GM23248 (cell line): ENCODE measurements around the gene FAM131C. TPM values are rescaled to one million over a fixed set of nuclear protein-coding genes. Genes with fewer than 3 reads are reported as not detected.

Source experiments
- DNase-seq: peaks from one replicate; pipeline ENCODE4 v3.0.0-alpha.2; 2015
- H2AFZ ChIP-seq: fragments of 200-600 bp; sonication (generic); 2 replicates; pipeline ENCODE4 v1.6.1; 2016; ENCODE audit warnings: antibody characterized with exemption
- H3F3A ChIP-seq: fragments of 200-600 bp; sonication (generic); 2 replicates; pipeline ENCODE4 v1.6.1; 2016; ENCODE audit warnings: mild to moderate bottlenecking, antibody characterized with exemption, mixed run types; ENCODE audit not compliant: insufficient read depth
- H3K27ac ChIP-seq: fragments of 200-600 bp; sonication (generic); 2 replicates; pipeline ENCODE4 v1.5.1; 2016; ENCODE audit warnings: mild to moderate bottlenecking
- H3K27me3 ChIP-seq: fragments of 200-600 bp; sonication (generic); replicated peaks from 2 replicates; pipeline ENCODE4 v1.6.1; 2016; ENCODE audit warnings: mild to moderate bottlenecking; ENCODE audit not compliant: insufficient read depth
- H3K36me3 ChIP-seq: fragments of 200-600 bp; sonication (generic); 2 replicates; pipeline ENCODE4 v1.6.1; 2016; ENCODE audit warnings: low read depth, mild to moderate bottlenecking
- H3K4me1 ChIP-seq: fragments of 200-600 bp; sonication (generic); 2 replicates; pipeline ENCODE4 v1.6.1; 2016; ENCODE audit warnings: mild to moderate bottlenecking; ENCODE audit not compliant: insufficient read depth
- H3K4me2 ChIP-seq: fragments of 200-600 bp; sonication (generic); one replicate; pipeline ENCODE4 v1.6.1; 2016; ENCODE audit warnings: mild to moderate bottlenecking; ENCODE audit not compliant: unreplicated experiment
- H3K4me3 ChIP-seq: fragments of 200-600 bp; sonication (generic); 2 replicates; pipeline ENCODE4 v1.5.1; 2016; ENCODE audit warnings: mild to moderate bottlenecking
- H3K79me2 ChIP-seq: fragments of 200-600 bp; sonication (generic); 2 replicates; pipeline ENCODE4 v1.6.1; 2016; ENCODE audit warnings: mild to moderate bottlenecking; ENCODE audit not compliant: insufficient read depth
- H3K9ac ChIP-seq: fragments of 200-600 bp; sonication (generic); 2 replicates; pipeline ENCODE4 v1.6.1; 2016; ENCODE audit warnings: mild to moderate bottlenecking
- H3K9me2 ChIP-seq: fragments of 200-600 bp; sonication (generic); 2 replicates; pipeline ENCODE4 v1.6.1; 2016; ENCODE audit warnings: mixed run types, mild to moderate bottlenecking, moderate library complexity; ENCODE audit not compliant: insufficient read depth
- H3K9me3 ChIP-seq: fragments of 200-600 bp; sonication (generic); one replicate; pipeline ENCODE4 v1.6.1; 2017; ENCODE audit warnings: low read depth
- H4K20me1 ChIP-seq: fragments of 200-600 bp; sonication (generic); 2 replicates; pipeline ENCODE4 v1.6.0; 2016; ENCODE audit not compliant: insufficient read depth
- EZH2 ChIP-seq: fragments of 200-600 bp; sonication (generic); IDR thresholded peaks from 2 replicates; pipeline ENCODE4 v1.6.1; 2018; ENCODE audit warnings: antibody characterized with exemption, mild to moderate bottlenecking; ENCODE audit not compliant: insufficient read depth, poor library complexity, severe bottlenecking
- EZH2phosphoT487 ChIP-seq: fragments of 200-600 bp; sonication (generic); IDR thresholded peaks from 2 replicates; pipeline ENCODE4 v1.6.1; 2018; ENCODE audit warnings: antibody characterized with exemption, moderate library complexity, mild to moderate bottlenecking, low read depth; ENCODE audit not compliant: insufficient read depth
- WGBS, 2 experiments: methylation state at CpG; one replicate each; pipeline ENCODE4 v1.1.6; 2015 to 2017; ENCODE audit warnings: low lambda C conversion rate in 2 of 2, low coverage in 1 of 2; ENCODE audit errors: missing lambda C conversion rate in 2 of 2; 5-methylcytosine and 5-hydroxymethylcytosine counted together
- in situ Hi-C: fragments of 300-500 bp; cut with MboI; formaldehyde crosslinking; loops from 2 replicates; pipeline ENCODE4 v1.15.0; 2020
- polyA plus RNA-seq: library from polyadenylated mRNA; unstranded; fragments of >200 nt; fragmentation: Nextera tagmentation; extraction: Ambion mirVana; gene quantifications from 2 replicates; pipeline ENCODE4 v1.2.1, GENCODE V29; 2016
- total RNA-seq: library from RNA; depleted of rRNA; stranded (reverse); fragments of >200 nt; shearing (Covaris generic); gene quantifications from 2 replicates; pipeline ENCODE4 v1.2.3, GENCODE V29; 2014

FAM131C gene
- total and polyA plus RNA-seq, 2 experiments from 2014 or later: 0.97 to 1.3 TPM

GRCh38 chr1:16114527-16115467 lies 41.3 kb upstream of the FAM131C start:
- H3K9ac ChIP-seq: no peak overlapping the region
- H3K9me2 ChIP-seq: no peaks in the 10 kb centered on the region
- H3K79me2 ChIP-seq: no peaks in the 10 kb centered on the region
- 93 to 94% methylated on average over 22 to 23 of the region's 23 CpGs for WGBS, 2 experiments
- no peaks in the 10 kb centered on the region for H3K9me3 ChIP-seq
- TF ChIP-seq EZH2 (no peak), EZH2phosphoT487 (no peak)
- no peak overlapping the region for H3K4me2 ChIP-seq
- no peaks in the 10 kb centered on the region for H4K20me1 ChIP-seq
- H3K27ac ChIP-seq: no peak overlapping the region
- in situ Hi-C loops: no loop called here
- H3K4me3 ChIP-seq: no peak overlapping the region
- DNase-seq: no peak
- H3K36me3 ChIP-seq: no peaks in the 10 kb centered on the region
- peaks cover 29% of the 10 kb centered on the region for H3K4me1 ChIP-seq
- no peak overlapping the region for H2AFZ ChIP-seq
- no peaks in the 10 kb centered on the region for H3K27me3 ChIP-seq
- H3F3A ChIP-seq: peaks cover 4% of the 10 kb centered on the region; the same call in 1 of the 2 replicates

GRCh38 chr1:16112596-16113555 lies 39.4 kb upstream of the FAM131C start:
- Histone ChIP-seq H2AFZ (no peak overlapping the region), H3K4me1 (peaks cover 29% of the 10 kb centered on the region), H3K36me3 (no peaks in the 10 kb centered on the region), H3K4me2 (peak overlapping the region; percentile 30), H3K4me3 (no peak overlapping the region), H3K9me2 (no peaks in the 10 kb centered on the region), H3K9ac (no peak overlapping the region), H3K79me2 (no peaks in the 10 kb centered on the region), H3K27ac (no peak overlapping the region), H3K27me3 (no peaks in the 10 kb centered on the region), H3F3A (peaks cover 4% of the 10 kb centered on the region; the same call in 1 of the 2 replicates), H4K20me1 (no peaks in the 10 kb centered on the region), H3K9me3 (no peaks in the 10 kb centered on the region)
- in situ Hi-C loops: no loop called here
- no peak for DNase-seq
- TF ChIP-seq EZH2phosphoT487 (no peak), EZH2 (no peak)
- 77 to 78% methylated on average over 13 to 14 of the region's 14 CpGs for WGBS, 2 experiments

- Histone ChIP-seq H3K4me1 (peaks cover 21% of the 10 kb centered on the region), H3K9me2 (no peaks in the 10 kb centered on the region), H3F3A (peaks cover 2% of the 10 kb centered on the region; the same call in 1 of the 2 replicates), H4K20me1 (no peaks in the 10 kb centered on the region), H2AFZ (peak overlapping the region; percentile 51), H3K9ac (peak overlapping the region; percentile 17; the same call in 1 of the 2 replicates), H3K27me3 (no peaks in the 10 kb centered on the region), H3K36me3 (no peaks in the 10 kb centered on the region), H3K27ac (peak overlapping the region; percentile 24; the same call in 1 of the 2 replicates), H3K4me3 (no peak overlapping the region), H3K9me3 (no peaks in the 10 kb centered on the region), H3K4me2 (peak overlapping the region; percentile 30), H3K79me2 (no peaks in the 10 kb centered on the region)
- no peak for TF ChIP-seq EZH2
- TF ChIP-seq EZH2phosphoT487: no peak
- WGBS, 2 experiments: 28 to 38% methylated on average over 15 of the region's 15 CpGs
- peak; percentile 87 for DNase-seq
- in situ Hi-C loops: no loop called here
Observed at GRCh38 chr1:16111771-16112595, 38.5 kb upstream of the FAM131C start.
